Measurements from ENCODE around the gene MUS81.
A peak's percentile ranks its signal among the peaks of the same experiment; 100 is the strongest.

MUS81 gene

DNA sequence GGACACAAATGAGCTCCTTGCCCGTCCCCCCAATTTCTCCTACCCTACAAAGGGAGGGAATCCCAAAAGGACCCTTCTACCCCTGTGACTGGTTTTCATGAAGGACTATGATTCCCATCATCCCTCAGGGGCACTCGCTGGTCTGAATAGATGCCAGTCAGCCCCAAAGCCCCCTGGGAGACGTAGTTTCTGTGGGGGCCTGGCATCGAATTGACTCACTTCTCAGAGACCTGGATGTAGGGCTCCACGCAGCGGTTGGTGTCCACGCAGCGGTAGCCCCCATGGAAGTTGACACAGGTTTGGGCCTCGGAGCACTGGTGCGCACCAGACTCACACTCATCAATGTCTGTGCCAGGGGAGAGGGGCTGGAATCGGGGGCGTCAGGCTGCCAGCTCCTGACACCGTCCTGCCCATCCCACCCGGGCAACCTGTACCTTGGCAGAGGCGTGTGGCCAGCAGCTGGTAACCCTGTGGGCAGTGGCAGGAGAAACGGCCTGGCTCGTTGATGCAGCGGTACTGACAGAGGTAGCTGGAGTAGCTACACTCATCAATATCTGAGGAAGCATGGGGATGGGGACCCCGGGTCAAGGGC, 7.9 kb downstream of the MUS81 start:
- no peak for DNase-seq (ENCODE audit: low read depth in 1 of 2, low spot score in 1 of 2)
- TF ChIP-seq, protein P1, sequence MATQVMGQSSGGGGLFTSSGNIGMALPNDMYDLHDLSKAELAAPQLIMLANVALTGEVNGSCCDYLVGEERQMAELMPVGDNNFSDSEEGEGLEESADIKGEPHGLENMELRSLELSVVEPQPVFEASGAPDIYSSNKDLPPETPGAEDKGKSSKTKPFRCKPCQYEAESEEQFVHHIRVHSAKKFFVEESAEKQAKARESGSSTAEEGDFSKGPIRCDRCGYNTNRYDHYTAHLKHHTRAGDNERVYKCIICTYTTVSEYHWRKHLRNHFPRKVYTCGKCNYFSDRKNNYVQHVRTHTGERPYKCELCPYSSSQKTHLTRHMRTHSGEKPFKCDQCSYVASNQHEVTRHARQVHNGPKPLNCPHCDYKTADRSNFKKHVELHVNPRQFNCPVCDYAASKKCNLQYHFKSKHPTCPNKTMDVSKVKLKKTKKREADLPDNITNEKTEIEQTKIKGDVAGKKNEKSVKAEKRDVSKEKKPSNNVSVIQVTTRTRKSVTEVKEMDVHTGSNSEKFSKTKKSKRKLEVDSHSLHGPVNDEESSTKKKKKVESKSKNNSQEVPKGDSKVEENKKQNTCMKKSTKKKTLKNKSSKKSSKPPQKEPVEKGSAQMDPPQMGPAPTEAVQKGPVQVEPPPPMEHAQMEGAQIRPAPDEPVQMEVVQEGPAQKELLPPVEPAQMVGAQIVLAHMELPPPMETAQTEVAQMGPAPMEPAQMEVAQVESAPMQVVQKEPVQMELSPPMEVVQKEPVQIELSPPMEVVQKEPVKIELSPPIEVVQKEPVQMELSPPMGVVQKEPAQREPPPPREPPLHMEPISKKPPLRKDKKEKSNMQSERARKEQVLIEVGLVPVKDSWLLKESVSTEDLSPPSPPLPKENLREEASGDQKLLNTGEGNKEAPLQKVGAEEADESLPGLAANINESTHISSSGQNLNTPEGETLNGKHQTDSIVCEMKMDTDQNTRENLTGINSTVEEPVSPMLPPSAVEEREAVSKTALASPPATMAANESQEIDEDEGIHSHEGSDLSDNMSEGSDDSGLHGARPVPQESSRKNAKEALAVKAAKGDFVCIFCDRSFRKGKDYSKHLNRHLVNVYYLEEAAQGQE (IDR thresholded peaks at IDR 0.05; ENCODE audit: insufficient replicate concordance, low read depth), result no peak
- TF ChIP-seq GABPA (IDR thresholded peaks at IDR 0.05; ENCODE audit: low read depth), result no peak
- no peak for TF ChIP-seq SPI1 (IDR thresholded peaks at IDR 0.05; ENCODE audit: borderline replicate concordance, low read depth)
- TF ChIP-seq, protein P2, sequence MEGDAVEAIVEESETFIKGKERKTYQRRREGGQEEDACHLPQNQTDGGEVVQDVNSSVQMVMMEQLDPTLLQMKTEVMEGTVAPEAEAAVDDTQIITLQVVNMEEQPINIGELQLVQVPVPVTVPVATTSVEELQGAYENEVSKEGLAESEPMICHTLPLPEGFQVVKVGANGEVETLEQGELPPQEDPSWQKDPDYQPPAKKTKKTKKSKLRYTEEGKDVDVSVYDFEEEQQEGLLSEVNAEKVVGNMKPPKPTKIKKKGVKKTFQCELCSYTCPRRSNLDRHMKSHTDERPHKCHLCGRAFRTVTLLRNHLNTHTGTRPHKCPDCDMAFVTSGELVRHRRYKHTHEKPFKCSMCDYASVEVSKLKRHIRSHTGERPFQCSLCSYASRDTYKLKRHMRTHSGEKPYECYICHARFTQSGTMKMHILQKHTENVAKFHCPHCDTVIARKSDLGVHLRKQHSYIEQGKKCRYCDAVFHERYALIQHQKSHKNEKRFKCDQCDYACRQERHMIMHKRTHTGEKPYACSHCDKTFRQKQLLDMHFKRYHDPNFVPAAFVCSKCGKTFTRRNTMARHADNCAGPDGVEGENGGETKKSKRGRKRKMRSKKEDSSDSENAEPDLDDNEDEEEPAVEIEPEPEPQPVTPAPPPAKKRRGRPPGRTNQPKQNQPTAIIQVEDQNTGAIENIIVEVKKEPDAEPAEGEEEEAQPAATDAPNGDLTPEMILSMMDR (IDR thresholded peaks at IDR 0.05; ENCODE audit: insufficient read depth, low read length), result no peak
- no peak; the same call in 1 of the 2 replicates for TF ChIP-seq POLR2AphosphoS5 (IDR thresholded peaks at IDR 0.05; ENCODE audit: low read depth)
- Histone ChIP-seq H3K4me3 (replicated peaks; ENCODE audit: insufficient read depth, low read length) (no peak overlapping the region), H3K27ac (replicated peaks) (no peak overlapping the region), H3K27me3 (ENCODE audit: insufficient read depth, poor library complexity, severe bottlenecking) (no peaks in the 10 kb centered on the region)

DNA sequence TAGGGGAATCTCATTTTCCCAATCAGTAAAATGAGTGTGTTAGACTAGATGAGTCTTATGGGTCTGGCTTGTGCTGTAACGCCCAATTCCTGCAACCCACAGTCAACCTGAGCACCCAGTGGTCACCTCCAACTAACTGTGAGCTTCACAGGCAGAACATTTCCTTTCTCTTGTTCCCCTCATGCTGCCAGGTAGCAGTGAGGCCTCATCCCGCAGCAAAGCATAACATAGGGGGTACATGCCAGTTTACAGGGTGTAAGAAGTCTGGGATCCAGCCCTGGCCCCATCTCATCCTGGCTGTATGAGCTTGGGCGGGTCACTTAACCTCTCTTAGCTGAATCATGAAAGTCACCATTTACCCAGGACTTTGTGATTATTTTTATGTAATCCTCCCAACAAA, 8.7 kb downstream of the MUS81 start:
- Histone ChIP-seq H3K27me3 (ENCODE audit: insufficient read depth, poor library complexity, severe bottlenecking) (no peaks in the 10 kb centered on the region), H3K4me3 (replicated peaks; ENCODE audit: insufficient read depth, low read length) (no peak overlapping the region), H3K27ac (replicated peaks) (no peak overlapping the region)
- no peak for DNase-seq (ENCODE audit: low read depth in 1 of 2, low spot score in 1 of 2)
- TF ChIP-seq GABPA (IDR thresholded peaks at IDR 0.05; ENCODE audit: low read depth) (no peak), POLR2AphosphoS5 (IDR thresholded peaks at IDR 0.05; ENCODE audit: low read depth) (no peak), SPI1 (IDR thresholded peaks at IDR 0.05; ENCODE audit: borderline replicate concordance, low read depth) (no peak)
- TF ChIP-seq, protein P1 (IDR thresholded peaks at IDR 0.05; ENCODE audit: insufficient replicate concordance, low read depth), result no peak
- TF ChIP-seq, protein P2 (IDR thresholded peaks at IDR 0.05; ENCODE audit: insufficient read depth, low read length), result no peak

- TF ChIP-seq SPI1 (IDR thresholded peaks at IDR 0.05; ENCODE audit: borderline replicate concordance, low read depth) (no peak), GABPA (IDR thresholded peaks at IDR 0.05; ENCODE audit: low read depth) (no peak), POLR2AphosphoS5 (IDR thresholded peaks at IDR 0.05; ENCODE audit: low read depth) (peak; percentile 24; the same call in 1 of the 2 replicates)
- TF ChIP-seq, protein P2 (IDR thresholded peaks at IDR 0.05; ENCODE audit: insufficient read depth, low read length), result no peak
- DNase-seq (ENCODE audit: low read depth in 1 of 2, low spot score in 1 of 2), result no peak
- Histone ChIP-seq H3K27ac (replicated peaks) (no peak overlapping the region), H3K4me3 (replicated peaks; ENCODE audit: insufficient read depth, low read length) (no peak overlapping the region), H3K27me3 (ENCODE audit: insufficient read depth, poor library complexity, severe bottlenecking) (no peaks in the 10 kb centered on the region)
These were observed 9.5 kb downstream of the MUS81 start for GRCh38 chr11:65869643-65870306.

Data from HL-60 (cell line).